ENCODE measurements around the gene FOXQ1. TPM values are rescaled to one million over a fixed set of nuclear protein-coding genes. Genes with fewer than 3 reads are reported as not detected.

The FOXQ1 gene
- total RNA-seq, 1 donor from 2014 or later = 2.0 TPM

DNA sequence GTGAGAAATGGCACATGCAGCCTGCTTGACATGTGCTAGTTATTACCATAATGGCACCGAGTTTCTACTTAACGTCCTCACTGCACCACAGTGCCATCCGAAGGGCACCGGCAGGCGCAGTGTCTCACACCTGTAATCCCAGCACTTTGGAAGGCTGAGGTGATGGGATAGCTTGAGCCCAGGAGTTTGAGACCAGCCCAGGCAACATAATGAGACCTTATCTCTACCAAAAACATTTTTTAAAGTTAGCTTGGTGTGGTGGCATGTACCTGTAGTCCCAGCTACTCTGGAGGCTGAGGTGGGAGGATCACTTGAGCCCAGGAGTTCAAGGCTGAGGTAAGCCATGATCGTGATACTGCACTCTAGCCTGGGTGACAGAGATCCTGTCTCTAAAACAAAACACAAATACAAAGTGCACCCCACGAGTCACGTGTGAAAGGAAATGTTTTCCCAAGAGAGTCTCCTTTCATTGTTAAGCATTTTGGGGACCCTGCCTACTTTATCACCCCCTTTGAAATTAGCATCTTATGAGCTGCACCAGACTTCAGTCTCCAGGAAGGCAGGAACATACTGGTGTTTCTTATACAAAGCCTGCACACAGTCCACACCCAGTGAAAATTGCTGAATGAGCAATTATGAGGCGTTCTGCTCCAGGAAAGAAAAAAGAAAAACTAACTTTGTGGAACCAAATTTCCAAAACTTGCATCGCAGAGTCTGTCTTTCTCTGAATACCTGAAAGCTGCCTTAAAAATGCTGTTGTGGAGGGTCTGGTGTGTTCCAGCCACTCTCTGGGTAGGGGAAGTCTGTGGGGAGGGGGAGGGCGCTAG is 47.1 kb upstream of the FOXQ1 start:
- no peak for DNase-seq (ENCODE audit: low spot score, unreplicated experiment)
- TF ChIP-seq, protein P1, sequence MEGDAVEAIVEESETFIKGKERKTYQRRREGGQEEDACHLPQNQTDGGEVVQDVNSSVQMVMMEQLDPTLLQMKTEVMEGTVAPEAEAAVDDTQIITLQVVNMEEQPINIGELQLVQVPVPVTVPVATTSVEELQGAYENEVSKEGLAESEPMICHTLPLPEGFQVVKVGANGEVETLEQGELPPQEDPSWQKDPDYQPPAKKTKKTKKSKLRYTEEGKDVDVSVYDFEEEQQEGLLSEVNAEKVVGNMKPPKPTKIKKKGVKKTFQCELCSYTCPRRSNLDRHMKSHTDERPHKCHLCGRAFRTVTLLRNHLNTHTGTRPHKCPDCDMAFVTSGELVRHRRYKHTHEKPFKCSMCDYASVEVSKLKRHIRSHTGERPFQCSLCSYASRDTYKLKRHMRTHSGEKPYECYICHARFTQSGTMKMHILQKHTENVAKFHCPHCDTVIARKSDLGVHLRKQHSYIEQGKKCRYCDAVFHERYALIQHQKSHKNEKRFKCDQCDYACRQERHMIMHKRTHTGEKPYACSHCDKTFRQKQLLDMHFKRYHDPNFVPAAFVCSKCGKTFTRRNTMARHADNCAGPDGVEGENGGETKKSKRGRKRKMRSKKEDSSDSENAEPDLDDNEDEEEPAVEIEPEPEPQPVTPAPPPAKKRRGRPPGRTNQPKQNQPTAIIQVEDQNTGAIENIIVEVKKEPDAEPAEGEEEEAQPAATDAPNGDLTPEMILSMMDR (IDR thresholded peaks at IDR 0.05; ENCODE audit: unreplicated experiment) = no peak
- Mint-ChIP-seq H3K9me3 (ENCODE audit: low read depth) (no peaks in the 10 kb centered on the region), H3K27me3 (peaks cover 13% of the 10 kb centered on the region), H3K4me1 (ENCODE audit: low read depth) (peaks cover 6% of the 10 kb centered on the region), H3K4me3 (ENCODE audit: low read depth) (no peak overlapping the region), H3K36me3 (ENCODE audit: insufficient read depth) (no peaks in the 10 kb centered on the region), H3K27ac (no peak overlapping the region)

DNA sequence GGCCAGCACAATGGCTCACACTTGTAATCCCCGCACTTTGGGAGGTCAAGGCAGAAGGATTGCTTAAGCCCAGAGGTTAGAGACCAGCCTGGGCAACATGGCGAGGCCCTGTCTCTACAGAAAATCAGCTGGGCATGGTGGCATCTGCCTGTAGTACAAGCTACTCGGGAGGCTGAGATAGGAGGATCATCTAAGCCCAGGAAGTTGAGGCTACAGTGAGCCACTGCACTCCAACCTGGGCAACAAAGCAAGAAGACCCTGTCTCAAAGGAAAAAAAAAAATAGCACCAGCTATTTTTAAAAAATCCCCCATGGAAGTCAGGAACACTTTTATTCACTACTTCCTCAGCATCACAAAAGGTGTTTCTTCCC is 45.2 kb upstream of the FOXQ1 start:
- TF ChIP-seq, protein P1 (IDR thresholded peaks at IDR 0.05; ENCODE audit: unreplicated experiment) = no peak
- Mint-ChIP-seq H3K9me3 (ENCODE audit: low read depth) (peaks cover 2% of the 10 kb centered on the region), H3K27ac (no peak overlapping the region), H3K4me1 (ENCODE audit: low read depth) (peaks cover 6% of the 10 kb centered on the region), H3K4me3 (ENCODE audit: low read depth) (no peak overlapping the region), H3K36me3 (ENCODE audit: insufficient read depth) (no peaks in the 10 kb centered on the region), H3K27me3 (peaks cover 9% of the 10 kb centered on the region)
- DNase-seq (ENCODE audit: low spot score, unreplicated experiment) = no peak

DNA sequence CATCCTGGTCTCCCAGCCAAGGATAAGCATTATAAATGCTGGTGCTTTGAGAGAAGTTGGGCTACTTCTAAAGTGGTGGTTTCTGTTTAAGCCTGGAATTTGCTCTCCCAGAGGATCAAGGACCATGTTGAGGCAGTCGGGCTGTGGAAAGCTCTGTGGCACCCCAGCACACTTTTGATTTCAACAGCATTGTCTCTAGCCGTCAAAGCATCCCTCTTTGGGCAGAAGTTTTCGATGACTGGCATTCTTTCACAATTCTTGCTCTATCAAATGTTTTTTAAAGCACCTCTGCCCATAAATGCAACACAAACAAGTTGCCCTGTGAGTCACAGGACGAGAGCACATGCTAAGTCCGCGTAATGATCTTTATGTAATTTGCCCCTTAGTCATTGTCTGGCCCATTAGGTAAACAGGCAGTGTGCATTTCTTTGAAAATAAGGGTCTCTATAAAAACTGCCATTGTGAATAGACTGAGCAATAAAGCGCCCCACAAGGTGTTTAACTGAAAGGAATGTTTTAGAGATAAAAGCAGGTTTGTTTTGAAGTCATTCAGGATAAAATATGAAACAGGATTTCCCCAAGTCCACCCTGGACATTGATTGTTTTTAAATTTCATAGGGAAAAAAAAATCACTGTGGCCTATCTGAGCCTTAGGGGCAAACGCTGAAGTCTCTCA is 44.7 kb upstream of the FOXQ1 start:
- H3K36me3 Mint-ChIP-seq (ENCODE audit: insufficient read depth) = no peaks in the 10 kb centered on the region
- TF ChIP-seq, protein P1 (IDR thresholded peaks at IDR 0.05; ENCODE audit: unreplicated experiment) = no peak
- peaks cover 8% of the 10 kb centered on the region for H3K9me3 Mint-ChIP-seq (ENCODE audit: low read depth)
- H3K4me1 Mint-ChIP-seq (ENCODE audit: low read depth) = peaks cover 6% of the 10 kb centered on the region
- H3K27ac Mint-ChIP-seq = no peak overlapping the region
- peaks cover 9% of the 10 kb centered on the region for H3K27me3 Mint-ChIP-seq
- no peak overlapping the region for H3K4me3 Mint-ChIP-seq (ENCODE audit: low read depth)
- DNase-seq (ENCODE audit: low spot score, unreplicated experiment) = no peak

DNA sequence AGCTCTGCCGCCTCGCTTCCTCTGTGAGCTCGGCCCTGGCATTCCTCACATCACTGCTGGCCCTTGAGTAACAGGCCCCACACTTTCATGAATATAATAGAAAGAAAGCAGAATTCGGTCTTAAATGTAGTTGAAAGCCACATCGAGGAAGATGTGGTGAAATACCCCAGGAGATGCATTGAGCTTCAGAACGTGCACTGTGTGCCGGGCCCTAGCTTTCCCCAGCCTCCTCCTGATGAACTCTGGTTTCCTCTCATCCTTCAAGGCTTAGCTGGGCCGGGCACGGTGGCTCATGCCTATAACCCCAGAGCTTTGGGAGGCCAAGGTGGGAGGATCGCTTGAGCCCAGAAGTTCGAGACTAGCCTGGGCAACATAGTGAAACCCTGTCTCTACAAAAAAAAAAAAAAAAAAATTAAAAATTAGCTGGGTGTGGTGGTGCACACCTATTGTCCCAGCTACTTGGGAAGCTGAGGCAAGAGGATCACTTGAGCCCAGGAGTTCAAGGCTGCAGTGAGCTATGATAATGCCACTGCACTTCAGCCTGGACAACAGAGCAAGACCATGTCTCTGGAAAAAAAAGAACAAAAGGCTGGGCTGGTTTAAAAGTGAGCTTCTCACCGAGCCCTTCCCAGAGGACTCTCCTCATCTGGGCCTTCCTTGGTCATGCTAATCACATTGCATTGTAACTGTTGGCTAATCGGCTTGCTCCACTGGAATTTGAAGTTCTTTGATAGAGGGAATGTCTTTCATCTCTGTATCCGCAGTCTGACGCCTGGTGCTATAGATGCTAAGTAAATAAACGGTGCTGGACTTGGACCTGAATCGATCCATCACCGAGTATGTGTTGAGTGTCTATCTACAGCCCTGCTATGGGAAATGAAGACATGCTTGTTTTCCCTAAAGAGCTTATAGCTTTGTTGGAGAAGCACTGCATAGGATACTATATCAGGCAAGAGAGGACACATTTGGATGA is 43.8 kb upstream of the FOXQ1 start:
- Mint-ChIP-seq H3K27me3 (peaks cover 9% of the 10 kb centered on the region), H3K36me3 (ENCODE audit: insufficient read depth) (no peaks in the 10 kb centered on the region), H3K4me3 (ENCODE audit: low read depth) (no peak overlapping the region), H3K9me3 (ENCODE audit: low read depth) (peaks cover 13% of the 10 kb centered on the region), H3K4me1 (ENCODE audit: low read depth) (peaks cover 6% of the 10 kb centered on the region), H3K27ac (no peak overlapping the region)
- TF ChIP-seq, protein P1 (IDR thresholded peaks at IDR 0.05; ENCODE audit: unreplicated experiment) = no peak
- no peak for DNase-seq (ENCODE audit: low spot score, unreplicated experiment)
